Trophoblast cell (in vitro differentiated cells and primary cell): ENCODE measurements around the gene MAP3K19.

Experiments used
- DNase-seq, 2 donors: peaks; one replicate each; pipeline ENCODE4 v3.0.0-alpha.2; 2016
- H2AFZ ChIP-seq: 2 replicates; pipeline ENCODE4 v1.6.1; 2013; ENCODE audit warnings: low read length, moderate library complexity, mild to moderate bottlenecking; ENCODE audit not compliant: insufficient read depth, poor library complexity
- H2AK5ac ChIP-seq: 2 replicates; pipeline ENCODE4 v1.6.1; 2013; ENCODE audit warnings: mild to moderate bottlenecking, low read length
- H2BK120ac ChIP-seq: 2 replicates; pipeline ENCODE4 v1.6.1; 2013; ENCODE audit warnings: low read length, mild to moderate bottlenecking, moderate library complexity; ENCODE audit not compliant: insufficient read depth, poor library complexity
- H2BK12ac ChIP-seq: 2 replicates; pipeline ENCODE4 v1.6.1; 2013; ENCODE audit warnings: mild to moderate bottlenecking, low read length, moderate library complexity
- H2BK5ac ChIP-seq: 2 replicates; pipeline ENCODE4 v1.6.1; 2013; ENCODE audit warnings: low read length, low read depth, moderate library complexity, mild to moderate bottlenecking; ENCODE audit not compliant: poor library complexity
- H3K14ac ChIP-seq: 2 replicates; pipeline ENCODE4 v1.6.1; 2013; ENCODE audit warnings: mild to moderate bottlenecking, low read length
- H3K18ac ChIP-seq: 2 replicates; pipeline ENCODE4 v1.6.1; 2013; ENCODE audit warnings: mild to moderate bottlenecking, low read length
- H3K23ac ChIP-seq: 2 replicates; pipeline ENCODE4 v1.6.1; 2013; ENCODE audit warnings: low read length
- H3K27ac ChIP-seq: 2 replicates; pipeline ENCODE4 v1.5.1; 2013; ENCODE audit warnings: low read depth, mild to moderate bottlenecking, inconsistent platforms, low read length, moderate library complexity
- H3K27me3 ChIP-seq: 2 replicates; pipeline ENCODE4 v1.6.1; 2013; ENCODE audit warnings: inconsistent platforms, mild to moderate bottlenecking, low read length, moderate library complexity; ENCODE audit not compliant: insufficient read depth
- H3K36me3 ChIP-seq, 2 experiments: 1 replicate in 1 of 2; 2 replicates in 1 of 2; pipeline ENCODE4 v1.6.1; 2013; ENCODE audit warnings: low read length in 2 of 2, mild to moderate bottlenecking in 2 of 2, moderate library complexity in 1 of 2; ENCODE audit not compliant: insufficient read depth in 2 of 2, control insufficient read depth in 1 of 2
- H3K4ac ChIP-seq: 2 replicates; pipeline ENCODE4 v1.6.1; 2013; ENCODE audit warnings: low read depth, mild to moderate bottlenecking, low read length, moderate library complexity
- H3K4me1 ChIP-seq, 2 experiments: 1 replicate in 1 of 2; 2 replicates in 1 of 2; pipeline ENCODE4 v1.6.1; 2013; ENCODE audit warnings: low read length in 2 of 2, mild to moderate bottlenecking in 2 of 2, moderate library complexity in 1 of 2; ENCODE audit not compliant: insufficient read depth in 2 of 2, control insufficient read depth in 1 of 2
- H3K4me2 ChIP-seq: 2 replicates; pipeline ENCODE4 v1.6.1; 2013; ENCODE audit warnings: inconsistent platforms, mild to moderate bottlenecking, low read length, moderate library complexity
- H3K4me3 ChIP-seq: 2 replicates; pipeline ENCODE4 v1.5.1; 2013; ENCODE audit warnings: mild to moderate bottlenecking, low read depth, low read length, inconsistent platforms
- H3K79me1 ChIP-seq: one replicate; pipeline ENCODE4 v1.6.1; 2013; ENCODE audit warnings: low read length
- H3K79me2 ChIP-seq: 2 replicates; pipeline ENCODE4 v1.6.1; 2013; ENCODE audit warnings: low read length, mild to moderate bottlenecking; ENCODE audit not compliant: control insufficient read depth, insufficient read depth, poor library complexity
- H3K9ac ChIP-seq: 2 replicates; pipeline ENCODE4 v1.6.1; 2013; ENCODE audit warnings: mild to moderate bottlenecking, low read length
- H3K9me3 ChIP-seq: 2 replicates; pipeline ENCODE4 v1.6.1; 2013; ENCODE audit warnings: low read depth, mild to moderate bottlenecking, control low read depth, inconsistent platforms, low read length; ENCODE audit not compliant: insufficient read depth
- H4K12ac ChIP-seq: 2 replicates; pipeline ENCODE4 v1.6.1; 2013; ENCODE audit warnings: low read depth, mild to moderate bottlenecking, low read length, moderate library complexity
- H4K8ac ChIP-seq: 2 replicates; pipeline ENCODE4 v1.6.1; 2013; ENCODE audit warnings: low read depth, mild to moderate bottlenecking, low read length, moderate library complexity
- H4K91ac ChIP-seq: one replicate; pipeline ENCODE4 v1.6.1; 2013; ENCODE audit warnings: low read depth, mild to moderate bottlenecking, low read length, moderate library complexity
- WGBS: extraction: QIAGEN DNeasy Blood & Tissue Kit; methylation state at CpG from one replicate; pipeline ENCODE4 v1.1.7; 2013; ENCODE audit warnings: missing lambda C conversion rate; ENCODE audit not compliant: insufficient read length, insufficient coverage; ENCODE audit errors: extremely low coverage; 5-methylcytosine and 5-hydroxymethylcytosine counted together

MAP3K19 gene

GRCh38 chr2:134917888-134918525 is 129.2 kb downstream of the MAP3K19 start:
- peak overlapping the region; percentile 89 for H2AFZ ChIP-seq
- H3K79me2 ChIP-seq: peaks cover 14% of the 10 kb centered on the region
- H3K9me3 ChIP-seq: no peaks in the 10 kb centered on the region
- peak overlapping the region; percentile 98 for H3K27ac ChIP-seq
- no peak overlapping the region for H2AK5ac ChIP-seq
- H2BK120ac ChIP-seq: no peak overlapping the region
- peak overlapping the region; percentile 29 for H4K91ac ChIP-seq
- peaks cover 3 to 9% of the 10 kb centered on the region in 2 experiments for H3K4me1 ChIP-seq
- no peak overlapping the region for H3K23ac ChIP-seq
- no peak overlapping the region for H4K12ac ChIP-seq
- H2BK12ac ChIP-seq: no peak overlapping the region
- H4K8ac ChIP-seq: peak overlapping the region; percentile 91
- H2BK5ac ChIP-seq: peak overlapping the region; percentile 80
- peaks cover 0 to 2% of the 10 kb centered on the region in 2 experiments for H3K36me3 ChIP-seq
- H3K79me1 ChIP-seq: peaks cover 17% of the 10 kb centered on the region
- H3K9ac ChIP-seq: peak overlapping the region; percentile 39
- H3K14ac ChIP-seq: peak overlapping the region; percentile 67
- H3K18ac ChIP-seq: peak overlapping the region; percentile 75
- no peaks in the 10 kb centered on the region for H3K27me3 ChIP-seq
- WGBS: no CpG with 5 or more reads among the region's 38 CpGs
- H3K4me3 ChIP-seq: peak overlapping the region; percentile 71
- H3K4ac ChIP-seq: no peak overlapping the region
- peak; percentile 84 to 92 for DNase-seq
- peak overlapping the region; percentile 51 for H3K4me2 ChIP-seq

- Histone ChIP-seq H3K4me2 (peak overlapping the region; percentile 51), H3K18ac (peak overlapping the region; percentile 61), H4K91ac (peak overlapping the region; percentile 97), H3K23ac (no peak overlapping the region), H3K79me1 (peaks cover 17% of the 10 kb centered on the region), H3K27ac (peak overlapping the region; percentile 98), H3K14ac (peak overlapping the region; percentile 97), H2AK5ac (peak overlapping the region; percentile 93), H2BK5ac (peak overlapping the region; percentile 82), H4K12ac (peak overlapping the region; percentile 96), H3K36me3 (peaks cover 0 to 2% of the 10 kb centered on the region in 2 experiments), H2BK120ac (peak overlapping the region; percentile 49), H3K27me3 (no peaks in the 10 kb centered on the region), H3K79me2 (peaks cover 14% of the 10 kb centered on the region), H3K4me1 (peaks cover 3 to 8% of the 10 kb centered on the region in 2 experiments), H3K9ac (no peak overlapping the region), H4K8ac (peak overlapping the region; percentile 91), H2BK12ac (peak overlapping the region; percentile 71), H3K4me3 (peak overlapping the region; percentile 71), H3K9me3 (no peaks in the 10 kb centered on the region), H3K4ac (no peak overlapping the region), H2AFZ (peak overlapping the region; percentile 89)
- DNase-seq: no peak
- no CpG with 5 or more reads among the region's 16 CpGs for WGBS
Measured at GRCh38 chr2:134917360-134917865, 129.8 kb downstream of the MAP3K19 start.
